ENCODE results near the gene CFAP20. TPM values are rescaled to one million over a fixed set of nuclear protein-coding genes. Genes with fewer than 3 reads are reported as not detected.

The CFAP20 gene
- 57.3 and 78.4 TPM in 2 replicates for total RNA-seq

GRCh38 chr16:58129097-58129936 lies at the start of gene CFAP20:
Gene CFAP20 (minus strand): TSS chr16:58129381. CDS start chr16:58129115, 266 bp downstream.

Other genes starting within 250 kb of the CFAP20 start
- 0.38 TPM in 1 of 2 replicates, not detected in the other for gene CNGB1, start 158.3 kb downstream of the CFAP20 start, total RNA-seq
- gene ZNF319, start 128.7 kb downstream of the CFAP20 start, total RNA-seq, result 7.2 and 11.7 TPM in 2 replicates
- 48.4 and 66.8 TPM in 2 replicates for gene USB1, start 128.0 kb downstream of the CFAP20 start, total RNA-seq
- 13.9 and 51.8 TPM in 2 replicates for gene MMP15, start 103.6 kb downstream of the CFAP20 start, total RNA-seq
- 28.4 and 40.2 TPM in 2 replicates for gene CSNK2A2, start 68.7 kb upstream of the CFAP20 start, total RNA-seq
- gene PRSS54, start 165.6 kb upstream of the CFAP20 start, total RNA-seq, result not detected in 2 replicates